GM12801 (cell line): ENCODE results near the gene ITPA.

Experiments
- CTCF ChIP-seq: IDR thresholded peaks from one replicate; pipeline ENCODE4 v1.5.1; 2011; ENCODE audit warnings: control low read depth; ENCODE audit not compliant: insufficient read length; ENCODE audit errors: extremely low read depth

ITPA gene

GRCh38 chr20:3213226-3213625, 3.9 kb downstream of the ITPA start:
- no peak for TF ChIP-seq CTCF

GRCh38 chr20:3218307-3218988, 9.2 kb downstream of the ITPA start:
- no peak for TF ChIP-seq CTCF

GRCh38 chr20:3221398-3222226, 12.3 kb downstream of the ITPA start:
- no peak for TF ChIP-seq CTCF

- no peak for TF ChIP-seq CTCF
Measured at GRCh38 chr20:3222635-3223600, 13.6 kb downstream of the ITPA start.

GRCh38 chr20:3223651-3223993, 14.3 kb downstream of the ITPA start:
- TF ChIP-seq CTCF = no peak

GRCh38 chr20:3223994-3224680, 14.8 kb downstream of the ITPA start:
- no peak for TF ChIP-seq CTCF
